Measurements from ENCODE around the gene TOLLIP. TPM values are rescaled to one million over a fixed set of nuclear protein-coding genes. Genes with fewer than 3 reads are reported as not detected.

TOLLIP gene
- total RNA-seq, 1 experiment from 2014 or later = 32.3 TPM

DNA sequence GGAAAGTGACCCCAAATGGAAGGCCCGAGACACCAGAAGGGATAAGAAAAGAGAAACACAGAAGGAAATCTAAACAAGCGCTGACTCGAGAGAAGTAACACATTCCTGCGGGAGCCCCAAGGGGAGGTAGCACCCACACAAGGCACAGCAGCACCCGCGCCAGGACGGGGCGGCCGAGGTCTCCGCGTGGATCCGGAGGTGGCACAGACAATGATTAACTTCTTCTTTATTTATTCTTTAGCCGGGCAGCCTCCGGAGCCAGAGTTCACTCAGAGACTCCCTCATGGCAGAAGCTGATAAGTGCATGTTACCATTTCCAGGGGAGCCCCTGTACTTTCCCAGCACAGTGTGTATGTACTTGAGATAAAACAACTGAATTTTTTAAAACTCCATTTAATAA, 5.1 kb downstream of the TOLLIP start:
- H3K9ac ChIP-seq (ENCODE audit: extremely low read depth, insufficient read length, low read length) = no peak overlapping the region
- no peak overlapping the region for H3K14ac ChIP-seq (ENCODE audit: insufficient read depth, low read length)
- H2BK15ac ChIP-seq (ENCODE audit: low read depth, low read length) = no peak overlapping the region
- H3K27me3 Mint-ChIP-seq (ENCODE audit: low read depth) = no peaks in the 10 kb centered on the region
- no peak overlapping the region for H3K18ac ChIP-seq (ENCODE audit: insufficient read length, low read depth, low read length)
- no peaks in the 10 kb centered on the region for H4K20me1 ChIP-seq (ENCODE audit: control insufficient read depth, insufficient read depth, insufficient read length)
- no peak overlapping the region for H2BK5ac ChIP-seq (ENCODE audit: insufficient read length, low read length)
- H3K4me3 Mint-ChIP-seq = no peak overlapping the region
- no peaks in the 10 kb centered on the region; the same call in 1 of the 2 replicates for H3K4me1 ChIP-seq (ENCODE audit: insufficient read depth, low read length)
- H3K79me1 ChIP-seq (ENCODE audit: insufficient read depth, low read depth, low read length, poor library complexity, severe bottlenecking) = peaks cover 13% of the 10 kb centered on the region
- H2BK120ac ChIP-seq (ENCODE audit: low read depth, low read length, poor library complexity, severe bottlenecking) = no peak overlapping the region
- H3K27ac ChIP-seq (ENCODE audit: insufficient read length, low read depth, low read length) = no peak overlapping the region
- H4K8ac ChIP-seq (replicated peaks; ENCODE audit: insufficient read length, low read depth, low read length) = no peak overlapping the region
- no peak overlapping the region for H2BK20ac ChIP-seq (ENCODE audit: low read depth, low read length, poor library complexity, severe bottlenecking)
- no peak overlapping the region for H4K5ac ChIP-seq (ENCODE audit: insufficient read length, low read depth, low read length)
- peaks cover 22 to 30% of the 10 kb centered on the region in 2 experiments for H3K4me1 Mint-ChIP-seq
- DNase-seq = no peak
- H3K27me3 ChIP-seq (ENCODE audit: insufficient read depth, low read length) = no peaks in the 10 kb centered on the region
- no peak overlapping the region for H3K23ac ChIP-seq (ENCODE audit: insufficient read length, low read depth, low read length)
- peaks cover 0 to 5% (median 4%) of the 10 kb centered on the region in 3 experiments; a peak in 3 of 7 replicates for H3K36me3 Mint-ChIP-seq (ENCODE audit: insufficient read depth in 1 of 3, low read depth in 3 of 3)
- TF ChIP-seq, protein P1, sequence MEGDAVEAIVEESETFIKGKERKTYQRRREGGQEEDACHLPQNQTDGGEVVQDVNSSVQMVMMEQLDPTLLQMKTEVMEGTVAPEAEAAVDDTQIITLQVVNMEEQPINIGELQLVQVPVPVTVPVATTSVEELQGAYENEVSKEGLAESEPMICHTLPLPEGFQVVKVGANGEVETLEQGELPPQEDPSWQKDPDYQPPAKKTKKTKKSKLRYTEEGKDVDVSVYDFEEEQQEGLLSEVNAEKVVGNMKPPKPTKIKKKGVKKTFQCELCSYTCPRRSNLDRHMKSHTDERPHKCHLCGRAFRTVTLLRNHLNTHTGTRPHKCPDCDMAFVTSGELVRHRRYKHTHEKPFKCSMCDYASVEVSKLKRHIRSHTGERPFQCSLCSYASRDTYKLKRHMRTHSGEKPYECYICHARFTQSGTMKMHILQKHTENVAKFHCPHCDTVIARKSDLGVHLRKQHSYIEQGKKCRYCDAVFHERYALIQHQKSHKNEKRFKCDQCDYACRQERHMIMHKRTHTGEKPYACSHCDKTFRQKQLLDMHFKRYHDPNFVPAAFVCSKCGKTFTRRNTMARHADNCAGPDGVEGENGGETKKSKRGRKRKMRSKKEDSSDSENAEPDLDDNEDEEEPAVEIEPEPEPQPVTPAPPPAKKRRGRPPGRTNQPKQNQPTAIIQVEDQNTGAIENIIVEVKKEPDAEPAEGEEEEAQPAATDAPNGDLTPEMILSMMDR (conservative IDR thresholded peaks at IDR 0.05) = no peak
- H3K4ac ChIP-seq (ENCODE audit: low read depth, low read length) = no peak overlapping the region
- no peak overlapping the region for H2AK5ac ChIP-seq (ENCODE audit: insufficient read length, low read length)
- WGBS (ENCODE audit: extremely low coverage, insufficient read length, low lambda C conversion rate) = no CpG with 5 or more reads among the region's 14 CpGs
- no peak overlapping the region for H3K27ac Mint-ChIP-seq
- H3K56ac ChIP-seq (ENCODE audit: insufficient read length, low read depth, low read length) = no peak overlapping the region
- H2BK12ac ChIP-seq (ENCODE audit: insufficient read length, low read depth, low read length) = no peak overlapping the region
- H3K23me2 ChIP-seq (ENCODE audit: insufficient read length, low read depth, low read length, poor library complexity, severe bottlenecking) = no peaks in the 10 kb centered on the region
- no peak overlapping the region for H2AFZ ChIP-seq (ENCODE audit: low read length)
- no peaks in the 10 kb centered on the region for H3K9me3 ChIP-seq (ENCODE audit: control insufficient read depth, low read depth, low read length)
- H4K91ac ChIP-seq (ENCODE audit: insufficient read length, low read depth, low read length) = no peak overlapping the region
- no peak overlapping the region for H3T11ph ChIP-seq (ENCODE audit: low read length)
- no peak overlapping the region for H3K4me2 ChIP-seq (ENCODE audit: insufficient read depth, insufficient read length, low read length)
- peaks cover 1% of the 10 kb centered on the region; the same call in 1 of the 2 replicates for H3K79me2 ChIP-seq (ENCODE audit: insufficient read depth, low read length)
- no peaks in the 10 kb centered on the region for H3K9me3 Mint-ChIP-seq

All from H9 (cell line).